ENCODE measurements around the gene ASGR2. TPM values are rescaled to one million over a fixed set of nuclear protein-coding genes. Genes with fewer than 3 reads are reported as not detected.

ASGR2 gene
- total and polyA plus RNA-seq, 2 of the 13 experiments (the other 11 are each of a cell fraction or from before 2014, with no cell fraction given), result 320 to 754 TPM

GRCh38 chr17:7114241-7114874 lies at the start of gene ASGR2 (continued):
- TF ChIP-seq, protein P1, sequence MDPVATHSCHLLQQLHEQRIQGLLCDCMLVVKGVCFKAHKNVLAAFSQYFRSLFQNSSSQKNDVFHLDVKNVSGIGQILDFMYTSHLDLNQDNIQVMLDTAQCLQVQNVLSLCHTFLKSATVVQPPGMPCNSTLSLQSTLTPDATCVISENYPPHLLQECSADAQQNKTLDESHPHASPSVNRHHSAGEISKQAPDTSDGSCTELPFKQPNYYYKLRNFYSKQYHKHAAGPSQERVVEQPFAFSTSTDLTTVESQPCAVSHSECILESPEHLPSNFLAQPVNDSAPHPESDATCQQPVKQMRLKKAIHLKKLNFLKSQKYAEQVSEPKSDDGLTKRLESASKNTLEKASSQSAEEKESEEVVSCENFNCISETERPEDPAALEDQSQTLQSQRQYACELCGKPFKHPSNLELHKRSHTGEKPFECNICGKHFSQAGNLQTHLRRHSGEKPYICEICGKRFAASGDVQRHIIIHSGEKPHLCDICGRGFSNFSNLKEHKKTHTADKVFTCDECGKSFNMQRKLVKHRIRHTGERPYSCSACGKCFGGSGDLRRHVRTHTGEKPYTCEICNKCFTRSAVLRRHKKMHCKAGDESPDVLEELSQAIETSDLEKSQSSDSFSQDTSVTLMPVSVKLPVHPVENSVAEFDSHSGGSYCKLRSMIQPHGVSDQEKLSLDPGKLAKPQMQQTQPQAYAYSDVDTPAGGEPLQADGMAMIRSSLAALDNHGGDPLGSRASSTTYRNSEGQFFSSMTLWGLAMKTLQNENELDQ (CRISPR knock-in tag; IDR thresholded peaks at IDR 0.05; ENCODE audit: borderline replicate concordance), result 0 out of 2 replicates have a peak, but pooled peaks have one; percentile 67
- TF ChIP-seq KAT8 (CRISPR knock-in tag; IDR thresholded peaks at IDR 0.05) (peak; percentile 53), PRDM15 (CRISPR knock-in tag; IDR thresholded peaks at IDR 0.05) (no peak), THAP7 (CRISPR knock-in tag; IDR thresholded peaks at IDR 0.05) (0 out of 2 replicates have a peak, but pooled peaks have one; percentile 32), GZF1 (CRISPR knock-in tag; IDR thresholded peaks at IDR 0.05) (no peak; the same call in 1 of the 2 replicates), ZHX2 (IDR thresholded peaks at IDR 0.05; ENCODE audit: low read depth) (no peak), ZHX2 (CRISPR knock-in tag; IDR thresholded peaks at IDR 0.05; ENCODE audit: borderline replicate concordance) (no peak), ZNF326 (CRISPR knock-in tag; IDR thresholded peaks at IDR 0.05; ENCODE audit: borderline replicate concordance) (no peak), ZNF75D (CRISPR knock-in tag; IDR thresholded peaks at IDR 0.05; ENCODE audit: borderline replicate concordance) (no peak), HCFC1 (IDR thresholded peaks at IDR 0.05; ENCODE audit: low read depth, low read length) (no peak), ISX (CRISPR knock-in tag; conservative IDR thresholded peaks at IDR 0.05) (no peak), ZNF20 (CRISPR knock-in tag; IDR thresholded peaks at IDR 0.05) (no peak; the same call in 1 of the 2 replicates), ZSCAN20 (CRISPR knock-in tag; IDR thresholded peaks at IDR 0.05; ENCODE audit: borderline replicate concordance) (no peak), XBP1 (CRISPR knock-in tag; IDR thresholded peaks at IDR 0.05) (0 out of 2 replicates have a peak, but pooled peaks have one; percentile 19), DBP (CRISPR knock-in tag; IDR thresholded peaks at IDR 0.05; ENCODE audit: not compliant biosample characterization) (no peak)
